ENCODE measurements around the gene TMEM120A.

DNA sequence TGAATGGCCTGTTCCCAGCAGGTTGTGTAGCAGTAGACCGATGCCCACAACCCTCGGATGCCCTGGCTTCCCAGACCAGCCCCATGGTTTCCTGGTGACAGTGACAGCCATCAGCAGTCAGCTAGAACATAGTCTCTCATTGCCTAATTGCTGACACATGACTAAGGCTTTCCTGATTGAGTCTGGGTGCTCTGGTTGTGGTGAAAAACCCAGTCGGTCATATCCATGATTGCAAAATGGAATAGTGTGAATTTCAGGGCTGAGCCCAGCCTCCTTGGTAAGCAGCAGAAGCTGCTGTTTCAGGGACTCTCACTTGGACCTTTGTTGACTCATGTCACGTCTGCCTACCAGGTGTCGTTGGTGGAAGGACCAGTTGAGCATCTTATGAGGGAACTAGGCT is 42.9 kb downstream of the TMEM120A start:
- TF ChIP-seq, protein P1, sequence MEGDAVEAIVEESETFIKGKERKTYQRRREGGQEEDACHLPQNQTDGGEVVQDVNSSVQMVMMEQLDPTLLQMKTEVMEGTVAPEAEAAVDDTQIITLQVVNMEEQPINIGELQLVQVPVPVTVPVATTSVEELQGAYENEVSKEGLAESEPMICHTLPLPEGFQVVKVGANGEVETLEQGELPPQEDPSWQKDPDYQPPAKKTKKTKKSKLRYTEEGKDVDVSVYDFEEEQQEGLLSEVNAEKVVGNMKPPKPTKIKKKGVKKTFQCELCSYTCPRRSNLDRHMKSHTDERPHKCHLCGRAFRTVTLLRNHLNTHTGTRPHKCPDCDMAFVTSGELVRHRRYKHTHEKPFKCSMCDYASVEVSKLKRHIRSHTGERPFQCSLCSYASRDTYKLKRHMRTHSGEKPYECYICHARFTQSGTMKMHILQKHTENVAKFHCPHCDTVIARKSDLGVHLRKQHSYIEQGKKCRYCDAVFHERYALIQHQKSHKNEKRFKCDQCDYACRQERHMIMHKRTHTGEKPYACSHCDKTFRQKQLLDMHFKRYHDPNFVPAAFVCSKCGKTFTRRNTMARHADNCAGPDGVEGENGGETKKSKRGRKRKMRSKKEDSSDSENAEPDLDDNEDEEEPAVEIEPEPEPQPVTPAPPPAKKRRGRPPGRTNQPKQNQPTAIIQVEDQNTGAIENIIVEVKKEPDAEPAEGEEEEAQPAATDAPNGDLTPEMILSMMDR (IDR thresholded peaks at IDR 0.05) = no peak
- no peak for TF ChIP-seq POLR2A (IDR thresholded peaks at IDR 0.05)
